Measurements from ENCODE around the gene TRIM72. TPM values are rescaled to one million over a fixed set of nuclear protein-coding genes. Genes with fewer than 3 reads are reported as not detected.

Gene TRIM72, protein sequence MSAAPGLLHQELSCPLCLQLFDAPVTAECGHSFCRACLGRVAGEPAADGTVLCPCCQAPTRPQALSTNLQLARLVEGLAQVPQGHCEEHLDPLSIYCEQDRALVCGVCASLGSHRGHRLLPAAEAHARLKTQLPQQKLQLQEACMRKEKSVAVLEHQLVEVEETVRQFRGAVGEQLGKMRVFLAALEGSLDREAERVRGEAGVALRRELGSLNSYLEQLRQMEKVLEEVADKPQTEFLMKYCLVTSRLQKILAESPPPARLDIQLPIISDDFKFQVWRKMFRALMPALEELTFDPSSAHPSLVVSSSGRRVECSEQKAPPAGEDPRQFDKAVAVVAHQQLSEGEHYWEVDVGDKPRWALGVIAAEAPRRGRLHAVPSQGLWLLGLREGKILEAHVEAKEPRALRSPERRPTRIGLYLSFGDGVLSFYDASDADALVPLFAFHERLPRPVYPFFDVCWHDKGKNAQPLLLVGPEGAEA
- total RNA-seq: 0.68 TPM in 1 of 2 replicates, not detected in the other

DNA sequence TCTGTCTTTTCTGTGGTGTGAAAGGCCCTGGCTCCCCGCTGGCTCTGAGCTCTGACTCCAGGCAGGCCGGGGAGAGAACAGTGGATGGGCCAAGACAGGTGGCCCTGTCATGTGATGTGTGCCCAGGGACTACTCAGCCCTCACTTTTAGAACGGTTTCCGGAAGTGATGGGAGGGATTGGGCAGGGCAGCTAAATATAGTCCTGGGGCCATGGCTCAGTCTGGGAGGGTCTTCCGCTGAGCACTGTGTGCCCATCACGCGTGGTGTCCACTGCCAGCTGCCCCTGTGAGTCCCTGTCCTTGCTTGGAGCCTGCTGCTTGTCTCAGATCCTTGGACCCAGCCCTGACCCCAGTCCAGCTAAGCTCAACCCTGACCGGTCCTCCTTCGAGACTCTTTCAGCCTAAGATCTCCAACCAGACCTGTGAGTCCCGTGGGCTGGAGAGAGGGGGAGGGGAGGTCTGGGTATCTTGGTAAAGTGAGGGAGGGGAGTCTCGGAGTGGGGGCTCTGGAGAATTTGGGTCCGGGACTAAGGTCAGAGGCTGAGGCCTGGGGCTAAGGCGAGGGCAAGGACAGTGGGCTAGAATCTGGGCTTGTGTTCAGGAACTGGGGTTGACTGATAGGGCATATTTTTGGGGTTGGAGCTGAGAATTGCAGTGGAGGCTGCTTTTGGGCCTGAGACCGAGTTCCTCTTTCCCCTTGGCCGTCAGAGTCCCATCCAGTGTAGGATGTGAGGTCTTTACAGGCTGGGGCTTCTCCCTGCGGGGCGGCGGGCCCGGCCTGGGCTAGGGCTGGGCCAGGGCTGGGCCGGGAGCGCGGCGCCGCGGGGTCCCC is at the start of gene TRIM72:
Gene TRIM72 (plus strand): TSS at position 243 of the 831 bp plus-strand sequence. CDS start 620 bp downstream, outside the sequence.

GRCh38 chr16:31179747-31180459 is 34.0 kb upstream of the TRIM72 start, which contains the start of gene FUS:
Gene FUS, plus strand, starts transcription at chr16:31180139. Its CDS starts 76 bp downstream, at chr16:31180215.

GRCh38 chr16:31202414-31203375 is 11.2 kb upstream of the TRIM72 start, which contains the start of gene PYCARD:
Gene PYCARD, minus strand, starts transcription at chr16:31202760. Its CDS starts 70 bp downstream, at chr16:31202690.

DNA sequence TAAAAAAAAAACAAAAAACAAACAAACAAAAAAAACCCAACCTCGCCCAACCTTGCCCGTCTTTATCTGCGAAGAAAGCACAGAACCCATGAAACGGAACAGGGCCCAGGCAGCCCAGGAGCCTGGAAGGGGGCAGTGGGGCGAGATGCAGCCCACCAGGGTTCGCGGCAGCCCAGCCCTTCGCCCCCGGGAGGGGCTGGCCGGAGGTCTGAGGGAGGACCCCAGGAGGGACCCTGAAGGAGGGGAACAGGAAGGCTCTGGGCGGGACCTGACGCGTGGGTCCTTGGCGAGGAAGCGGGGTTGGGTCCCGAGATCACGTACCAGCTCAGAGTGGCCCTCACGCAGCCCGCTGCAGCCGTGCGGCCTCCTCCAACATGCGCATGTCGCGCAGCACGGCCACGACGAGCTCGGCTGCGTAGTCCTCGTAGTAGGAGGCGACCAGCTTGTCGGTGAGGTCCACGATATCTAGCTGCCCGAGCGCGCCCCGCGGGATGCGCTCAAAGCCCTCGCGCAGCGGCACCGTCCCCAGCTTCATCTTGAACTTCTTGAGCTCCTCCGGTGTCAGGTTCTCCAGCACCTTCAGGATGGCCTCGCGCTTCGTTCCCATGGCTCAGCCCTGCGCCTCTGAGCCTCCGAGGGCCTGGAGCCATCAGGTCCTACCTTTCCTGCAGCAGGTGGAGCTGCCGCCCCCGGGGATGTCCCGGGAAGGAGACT is 2.7 kb downstream of the TRIM72 start, which contains the start of gene PYDC1:
Gene PYDC1 (minus strand): TSS at position 714 of the 714 bp plus-strand sequence. CDS start 107 bp downstream, at position 607.

Other genes with a start within 250 kb of the TRIM72 start
- gene HSD3B7, start 228.9 kb upstream of the TRIM72 start, total RNA-seq: 11.6 and 14.7 TPM in 2 replicates
- under 0.01 and 0.94 TPM in 2 replicates for gene STX1B, start 203.5 kb upstream of the TRIM72 start, total RNA-seq
- gene STX4, start 180.6 kb upstream of the TRIM72 start, total RNA-seq: 17.5 and 20.2 TPM in 2 replicates
- gene ZNF668, start 139.9 kb upstream of the TRIM72 start, total RNA-seq: 13.5 and 16.9 TPM in 2 replicates
- 9.1 and 13.3 TPM in 2 replicates for gene ZNF646, start 139.7 kb upstream of the TRIM72 start, total RNA-seq
- 0.58 and 1.2 TPM in 2 replicates for gene PRSS53, start 125.2 kb upstream of the TRIM72 start, total RNA-seq
- gene VKORC1, start 119.3 kb upstream of the TRIM72 start, total RNA-seq: 198 and 277 TPM in 2 replicates
- 51.4 and 68.6 TPM in 2 replicates for gene BCKDK, start 105.7 kb upstream of the TRIM72 start, total RNA-seq
- gene KAT8, start 96.5 kb upstream of the TRIM72 start, total RNA-seq: 30.2 and 33.0 TPM in 2 replicates
- 0.12 and 0.51 TPM in 2 replicates for gene PRSS8, start 78.4 kb upstream of the TRIM72 start, total RNA-seq
- 0.34 and 1.3 TPM in 2 replicates for gene PRSS36, start 64.1 kb upstream of the TRIM72 start, total RNA-seq
- gene FUS, start 34.0 kb upstream of the TRIM72 start, total RNA-seq: 29.2 and 31.2 TPM in 2 replicates
- 50.4 and 57.1 TPM in 2 replicates for gene PYCARD, start 11.4 kb upstream of the TRIM72 start, total RNA-seq
- gene PYDC1, start 3.0 kb downstream of the TRIM72 start, total RNA-seq: not detected in 2 replicates
- not detected in 2 replicates for gene ITGAM, start 45.9 kb downstream of the TRIM72 start, total RNA-seq
- gene ITGAX, start 141.1 kb downstream of the TRIM72 start, total RNA-seq: under 0.01 TPM in 1 of 2 replicates, not detected in the other
- not detected in 2 replicates for gene ITGAD, start 179.2 kb downstream of the TRIM72 start, total RNA-seq
- not detected in 2 replicates for gene COX6A2, start 214.2 kb downstream of the TRIM72 start, total RNA-seq
- gene ZNF843, start 228.7 kb downstream of the TRIM72 start, total RNA-seq: 5.5 and 5.6 TPM in 2 replicates
- 10.0 and 16.2 TPM in 2 replicates for gene ARMC5, start 245.4 kb downstream of the TRIM72 start, total RNA-seq

Data from pericardium fibroblast (primary cell).